Forelimb muscle (tissue), 1 donor: Measurements from ENCODE around the gene CPNE5. TPM values are rescaled to one million over a fixed set of nuclear protein-coding genes. Genes with fewer than 3 reads are reported as not detected.
"Not testable (repeated sequence)": the region's sequence is repeated elsewhere in the genome, so short reads cannot be mapped to it uniquely, and the experiment has no call there.

Experiments
- DNase-seq: peaks from one replicate; pipeline ENCODE4 v3.0.0-alpha.2; 2013; ENCODE audit warnings: low read depth
- polyA plus RNA-seq: library from polyadenylated mRNA; unstranded; fragments of 120-200 nt; gene quantifications from one replicate; pipeline ENCODE4 v1.2.1, GENCODE V29; 2013; ENCODE audit not compliant: insufficient read length

The CPNE5 gene
- polyA plus RNA-seq, 1 donor = 17.6 TPM

DNA sequence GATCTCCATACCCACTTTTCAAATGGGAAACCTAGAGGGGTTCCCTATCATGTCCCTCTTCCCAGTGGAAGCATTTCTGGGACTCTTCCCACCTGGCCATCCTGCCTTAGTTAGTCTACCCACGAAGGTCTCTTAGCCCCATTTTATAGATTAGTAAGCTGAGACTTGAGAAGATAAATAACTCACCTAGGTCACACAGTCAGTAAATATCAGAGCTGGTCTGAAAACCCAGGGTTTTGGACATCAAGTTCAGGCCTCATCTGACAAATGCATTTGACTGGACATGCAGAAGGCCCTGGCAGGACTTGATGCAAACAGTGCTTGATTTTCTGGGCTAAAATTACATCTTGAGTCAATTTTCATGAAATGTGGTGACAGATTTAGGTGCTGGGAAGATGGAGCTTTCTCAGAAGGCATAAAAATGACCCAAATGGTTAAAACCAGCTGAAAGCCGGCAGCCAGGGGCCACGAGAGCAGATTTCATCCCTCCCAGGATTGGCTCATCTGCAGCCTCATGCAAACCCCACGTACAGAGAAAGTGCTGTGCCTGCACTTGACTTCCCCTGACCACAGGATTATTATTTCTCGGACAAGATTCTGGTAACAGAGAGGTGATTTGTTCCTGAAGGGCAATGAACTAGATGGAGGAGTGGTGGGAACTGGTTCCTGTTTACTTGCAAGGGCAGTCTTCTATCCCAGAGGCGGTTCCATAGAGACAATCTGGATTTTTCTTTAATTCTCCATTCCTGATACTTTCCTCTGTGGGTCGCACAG, 23.1 kb downstream of the CPNE5 start:
- no peak for DNase-seq

DNA sequence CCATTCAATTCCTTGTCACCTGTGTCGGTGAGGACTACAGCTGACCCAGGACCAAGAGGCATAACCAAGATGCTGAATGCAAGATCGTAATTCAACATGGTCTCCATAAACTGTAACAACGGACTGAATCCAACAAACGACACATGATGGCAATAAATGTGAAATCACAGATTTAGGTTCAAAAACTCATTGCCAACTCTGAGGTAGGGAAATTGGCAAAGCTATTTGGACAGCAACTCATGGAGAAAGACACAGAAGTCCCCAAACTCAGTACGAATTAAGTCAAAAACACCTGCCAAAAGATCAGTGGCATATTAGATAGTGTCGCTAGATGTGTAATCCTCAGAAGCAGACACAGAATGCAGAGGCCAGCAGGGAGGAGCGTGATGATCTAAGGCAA, 25.0 kb downstream of the CPNE5 start:
- DNase-seq = no peak

DNA sequence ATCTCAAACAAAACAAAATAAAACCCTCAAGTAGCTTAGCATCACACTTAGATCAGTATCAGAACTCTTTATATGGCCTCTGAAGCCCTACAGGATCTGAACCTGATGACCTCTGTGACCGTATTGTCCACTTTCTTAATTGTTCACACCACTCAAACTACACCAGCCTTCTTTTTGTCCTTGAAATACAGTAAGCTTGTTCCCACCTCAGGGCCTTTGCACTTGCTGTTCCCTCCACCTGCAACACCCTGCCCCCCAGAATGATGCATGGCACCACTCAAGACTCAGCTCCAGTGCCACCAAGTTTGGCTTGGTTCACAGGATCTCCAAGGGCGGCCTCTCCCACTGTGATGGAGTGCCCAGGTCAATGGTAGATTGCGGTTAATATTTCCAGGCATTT, 25.7 kb downstream of the CPNE5 start:
- DNase-seq = no peak

DNA sequence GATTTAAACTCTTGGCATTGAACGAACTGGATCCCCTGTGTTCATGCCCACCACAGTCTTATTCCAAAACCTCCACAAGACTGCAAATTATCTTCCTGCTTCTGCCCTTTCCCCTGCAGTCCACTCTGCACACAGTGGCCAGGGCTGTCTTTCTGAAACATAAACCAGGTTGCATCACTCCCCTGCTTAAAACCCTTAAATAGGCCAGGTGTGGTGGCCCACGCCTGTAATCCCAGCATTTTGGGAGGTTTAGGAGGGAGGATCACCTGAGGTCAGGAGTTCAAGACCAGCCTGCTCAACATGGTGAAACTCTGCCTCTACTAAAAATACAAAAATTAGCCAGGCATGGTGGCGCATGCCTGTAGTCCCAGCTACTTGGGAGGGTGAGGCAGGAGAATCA, 26.2 kb downstream of the CPNE5 start:
- DNase-seq = not testable (repeated sequence)

DNA sequence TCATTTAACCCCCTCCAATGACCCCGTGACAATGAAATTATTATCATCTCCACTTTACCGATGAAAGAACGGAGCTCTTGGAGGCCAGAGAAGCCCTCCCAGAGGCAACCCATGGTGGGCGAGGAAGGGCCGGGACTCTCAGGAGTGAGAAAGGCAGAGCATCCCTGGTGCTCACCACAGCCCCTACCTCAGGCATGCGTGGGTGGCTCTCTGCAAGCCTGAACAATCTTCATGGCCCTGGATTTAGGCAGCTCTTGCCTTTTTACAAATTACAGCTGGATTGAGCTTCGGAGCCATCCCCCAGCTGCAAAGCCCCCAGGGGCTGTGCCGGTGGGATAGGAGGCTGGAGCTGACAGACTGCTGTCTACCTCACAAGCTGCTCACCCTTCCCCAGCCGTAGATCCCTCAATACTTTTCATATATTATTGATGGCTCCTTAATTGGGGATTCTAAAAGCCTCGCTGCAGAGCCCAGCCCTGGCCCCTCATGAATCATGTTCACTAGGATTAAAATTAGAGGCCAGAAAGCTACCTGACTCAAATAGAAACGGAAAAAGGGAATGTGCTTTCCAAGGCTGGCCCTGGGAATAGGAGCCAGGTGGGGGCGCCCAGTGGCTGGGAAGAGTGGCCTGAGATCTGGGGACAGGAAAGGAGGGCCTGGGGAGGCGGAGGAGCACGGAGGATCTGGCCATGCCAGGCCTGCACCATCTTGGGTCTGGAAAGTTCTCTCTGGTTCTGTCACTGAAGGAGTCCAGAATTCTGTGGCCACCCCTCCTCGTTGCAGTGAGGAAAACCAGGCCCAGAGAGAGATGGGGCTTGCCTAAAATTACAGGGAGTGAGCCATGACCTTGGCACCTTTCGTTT, 29.1 kb downstream of the CPNE5 start:
- no peak for DNase-seq

DNA sequence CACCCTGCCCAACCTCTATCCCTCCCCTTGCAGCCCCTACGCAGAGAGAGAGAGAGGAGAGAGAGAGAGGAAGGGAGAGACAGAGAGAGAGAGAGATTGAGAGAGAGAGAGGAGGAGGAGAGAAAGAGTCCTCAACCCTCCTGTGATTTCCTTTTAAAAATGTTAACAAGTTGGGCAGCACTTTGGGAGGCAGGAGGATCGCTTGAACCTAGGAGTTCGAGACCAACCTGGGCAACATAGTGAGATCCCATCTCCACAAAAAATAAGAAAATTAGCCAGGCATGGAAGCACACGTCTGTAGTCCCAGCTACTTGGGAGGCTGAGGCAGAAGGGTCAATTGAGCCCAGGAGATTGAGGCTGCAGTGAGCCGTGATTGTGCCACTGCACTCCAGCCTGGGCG, 30.1 kb downstream of the CPNE5 start:
- DNase-seq = no peak

DNA sequence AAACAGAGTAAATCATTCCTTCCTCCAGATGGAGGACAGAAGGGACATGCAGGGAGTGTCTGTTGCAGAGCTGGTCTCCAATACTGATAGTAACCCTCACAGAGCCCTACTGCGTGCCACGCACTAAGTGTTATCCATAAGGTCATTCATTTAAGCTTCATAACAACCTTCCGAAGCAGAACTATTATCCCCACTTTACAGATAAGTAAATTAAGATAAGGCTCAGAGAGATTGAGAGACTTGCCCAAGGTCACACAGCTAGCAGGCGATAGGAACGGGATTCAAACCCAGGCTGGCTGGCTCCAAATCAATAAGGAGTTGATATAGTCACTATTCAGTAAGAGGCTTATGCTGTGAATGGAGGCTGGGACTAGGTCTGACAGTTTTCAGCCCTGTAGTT, 30.6 kb downstream of the CPNE5 start:
- no peak for DNase-seq

DNA sequence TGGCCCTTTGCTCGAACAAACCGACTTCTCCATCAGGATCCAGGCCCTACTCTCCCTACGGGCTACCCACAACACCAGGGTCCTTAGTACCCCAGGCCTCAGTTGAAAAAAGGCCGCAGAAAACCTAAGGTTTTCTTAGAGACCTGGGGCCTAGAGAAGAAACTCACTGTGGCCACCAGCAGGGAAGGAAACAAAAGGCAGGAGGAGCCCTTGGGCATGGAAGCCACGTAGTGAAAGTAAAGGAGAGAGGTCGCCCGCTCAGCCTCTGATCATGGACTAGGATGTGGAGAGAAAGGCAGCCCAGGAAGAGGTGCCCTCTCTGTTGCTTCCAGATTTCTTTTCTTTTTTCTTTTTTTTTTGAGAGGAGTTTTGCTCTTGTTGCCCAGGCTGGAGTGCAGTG, 31.5 kb downstream of the CPNE5 start:
- no peak for DNase-seq

DNA sequence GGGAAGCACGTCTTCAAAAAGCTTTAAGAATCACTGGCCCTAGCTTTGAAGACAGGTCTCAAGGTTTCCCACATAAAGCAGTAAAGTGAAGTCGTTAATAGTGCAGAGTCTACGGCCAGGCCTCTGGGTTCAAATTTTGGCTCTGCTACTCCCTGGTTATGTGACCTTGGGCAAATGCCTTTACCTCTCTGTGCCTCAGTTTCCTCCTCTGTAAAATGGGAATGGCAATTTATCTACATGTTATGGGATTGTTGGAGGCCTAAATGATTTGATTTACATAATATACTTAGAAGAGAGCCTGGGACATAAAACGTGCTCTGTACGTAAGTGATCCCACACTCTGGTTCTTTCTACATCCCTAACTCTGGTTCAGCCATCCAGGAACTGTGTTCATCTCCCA, 32.1 kb downstream of the CPNE5 start:
- DNase-seq = no peak

DNA sequence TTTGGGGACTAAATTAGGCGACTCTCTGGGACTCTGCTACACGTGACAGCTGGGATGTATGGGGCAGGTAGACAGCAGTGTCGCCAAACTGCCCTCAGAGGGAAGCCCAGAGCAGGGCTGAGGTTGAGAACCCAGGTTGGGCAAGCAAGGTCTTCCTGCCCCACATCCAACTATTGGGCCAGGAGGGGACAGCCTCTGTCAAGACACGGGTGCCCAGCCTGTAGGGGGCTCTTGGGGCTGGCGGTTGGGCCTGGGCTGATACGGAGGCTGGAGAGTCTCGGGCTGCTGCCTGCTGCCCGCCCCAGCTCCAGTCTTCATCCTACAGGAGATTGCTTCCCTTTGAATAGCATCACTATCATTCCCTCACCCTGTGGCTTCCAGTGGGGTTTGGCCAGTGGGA, 33.3 kb downstream of the CPNE5 start:
- no peak for DNase-seq

DNA sequence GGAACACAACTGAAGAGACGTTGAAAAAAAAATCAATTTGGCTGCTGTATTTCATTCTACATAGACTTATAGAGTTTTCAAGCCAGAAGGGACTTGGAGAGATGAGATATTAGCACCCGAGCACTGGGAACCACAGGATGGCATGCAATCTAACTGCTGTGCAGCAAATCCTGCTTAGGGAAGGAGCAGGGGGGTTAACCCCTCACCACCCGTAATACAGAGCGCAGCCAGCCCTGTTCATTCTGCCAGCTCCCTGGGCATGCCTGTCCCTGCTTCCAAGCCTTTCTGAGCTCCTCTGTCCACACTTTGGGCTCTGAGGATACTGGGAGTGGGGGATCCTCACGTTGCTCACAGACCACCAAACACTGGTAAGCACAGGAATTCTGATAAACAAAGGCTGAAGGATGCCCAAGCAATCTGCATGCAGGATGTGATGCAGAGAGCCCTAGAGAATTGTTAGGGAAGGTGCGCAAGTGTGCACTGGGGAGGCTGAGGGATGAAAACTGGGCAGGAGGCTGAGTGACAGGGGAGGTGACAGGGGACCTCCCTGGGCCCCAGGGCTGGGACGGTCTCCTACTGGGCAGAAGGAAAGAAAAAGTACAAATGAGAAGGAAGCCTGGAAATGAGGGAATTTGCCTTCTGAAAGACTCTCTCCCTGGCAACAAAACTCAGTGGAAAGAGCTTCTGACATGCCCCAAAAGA, 34.0 kb downstream of the CPNE5 start:
- DNase-seq = no peak

DNA sequence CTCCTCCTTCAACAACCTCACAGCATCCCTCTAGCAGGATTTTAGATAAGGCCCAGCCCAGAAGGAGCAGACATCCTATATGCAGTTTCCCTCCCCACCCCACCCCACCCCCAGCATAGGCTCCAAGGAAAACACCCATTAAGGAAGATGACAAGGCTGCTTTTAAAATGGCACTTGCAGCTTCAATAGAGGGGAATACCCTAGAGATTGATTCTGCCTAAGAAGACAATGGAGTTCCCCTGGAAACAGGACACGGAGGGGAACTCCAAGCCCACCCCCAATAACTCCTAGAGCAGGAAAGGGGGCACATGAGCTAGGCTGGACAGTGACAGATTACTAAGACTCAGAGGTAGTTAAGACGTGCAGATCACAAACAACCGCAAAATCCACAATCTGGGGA, 34.7 kb downstream of the CPNE5 start:
- no peak for DNase-seq

DNA sequence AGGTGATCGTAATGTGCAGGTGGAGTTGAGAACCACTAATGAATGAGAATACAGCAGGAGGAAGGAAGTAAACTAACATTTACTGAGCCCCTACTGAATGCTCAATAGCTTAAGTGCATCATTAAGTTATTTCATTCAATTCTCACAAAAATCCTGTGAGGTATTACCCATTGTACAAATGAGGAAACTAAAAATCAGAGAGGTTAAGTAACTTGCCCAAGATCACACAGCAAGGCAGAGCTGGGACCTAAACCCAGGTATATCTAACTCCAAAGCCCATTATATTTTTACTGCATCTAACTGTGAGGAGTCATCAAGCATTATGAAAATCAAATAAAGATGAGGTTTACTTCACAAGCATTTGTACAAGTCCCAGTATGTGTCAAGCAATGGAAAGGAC, 35.3 kb downstream of the CPNE5 start:
- DNase-seq = no peak

DNA sequence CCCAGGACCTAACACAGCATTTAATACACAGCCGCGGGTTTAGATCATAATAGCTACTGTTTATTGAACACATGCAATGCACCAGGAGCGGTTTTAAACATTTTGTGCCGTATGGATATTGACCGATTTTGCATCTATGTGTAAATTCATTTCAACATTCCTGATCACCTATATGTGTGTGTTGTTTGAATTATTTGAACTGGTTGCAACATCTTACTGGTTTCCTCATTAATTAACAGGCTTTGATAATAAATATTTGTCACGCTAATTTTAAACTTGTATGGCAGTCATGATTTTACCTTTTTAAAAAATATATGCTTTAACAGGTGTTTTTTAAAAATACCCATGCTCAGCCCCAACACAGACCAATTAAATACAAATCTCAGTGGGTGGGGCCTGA, 35.8 kb downstream of the CPNE5 start:
- DNase-seq = no peak

DNA sequence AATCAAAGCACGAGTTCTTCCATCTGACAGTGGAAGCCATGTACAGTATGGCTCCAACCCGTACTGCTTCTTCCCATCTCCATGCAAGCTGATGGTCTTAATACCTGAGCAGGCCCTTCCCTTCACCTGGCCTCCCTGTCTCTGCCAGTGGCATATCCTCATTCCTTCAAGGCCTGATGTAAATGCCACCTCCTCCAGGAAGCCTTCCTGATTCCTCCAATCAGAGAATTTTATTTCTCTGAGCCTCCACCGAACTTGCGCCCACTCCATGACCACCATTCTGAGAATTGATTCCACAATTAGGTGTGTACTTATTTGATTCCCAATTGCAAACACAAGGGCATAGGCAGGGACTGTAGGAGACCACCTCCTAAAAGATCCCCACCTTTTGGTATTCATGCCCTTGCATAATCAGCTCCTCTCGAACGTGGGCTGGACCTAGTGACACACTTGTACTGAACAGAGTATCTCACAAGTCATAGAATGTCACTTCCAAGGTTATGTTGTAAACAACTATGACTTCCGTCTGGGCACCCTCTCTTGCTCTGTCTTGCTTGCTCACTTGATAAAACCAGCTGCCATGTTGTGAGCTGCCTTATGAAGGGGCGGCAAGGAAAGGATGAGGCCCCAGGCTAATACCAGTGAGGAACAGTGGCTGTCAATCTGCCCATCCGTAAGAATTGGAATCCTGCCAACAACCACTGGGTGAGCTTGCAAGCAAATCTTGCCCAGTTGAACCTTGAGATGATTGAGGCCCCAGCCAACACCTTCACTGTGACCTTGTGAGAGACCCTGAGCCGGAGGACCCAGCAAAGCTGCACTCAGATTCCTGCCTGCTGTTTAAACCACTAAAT, 38.8 kb downstream of the CPNE5 start:
- DNase-seq = no peak

DNA sequence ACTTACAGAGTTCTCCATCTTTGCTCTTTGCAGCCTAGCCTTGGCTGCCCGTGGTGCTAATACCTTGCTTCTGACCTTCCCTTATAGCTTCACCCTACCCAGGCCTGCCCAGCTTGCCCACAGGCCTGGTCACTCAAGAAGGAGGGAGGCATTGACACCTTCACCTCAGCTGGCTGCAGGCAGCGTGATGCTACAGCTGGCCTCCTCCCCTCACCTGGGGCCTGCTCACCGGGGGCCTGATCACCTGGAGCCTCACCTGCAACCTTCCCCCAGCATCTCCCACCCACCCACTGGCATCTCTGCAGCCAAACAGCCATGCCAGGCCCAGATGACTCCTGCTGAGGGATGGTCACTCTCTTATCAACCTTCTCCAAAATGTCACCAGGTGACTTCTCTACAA, 40.4 kb downstream of the CPNE5 start:
- no peak for DNase-seq

DNA sequence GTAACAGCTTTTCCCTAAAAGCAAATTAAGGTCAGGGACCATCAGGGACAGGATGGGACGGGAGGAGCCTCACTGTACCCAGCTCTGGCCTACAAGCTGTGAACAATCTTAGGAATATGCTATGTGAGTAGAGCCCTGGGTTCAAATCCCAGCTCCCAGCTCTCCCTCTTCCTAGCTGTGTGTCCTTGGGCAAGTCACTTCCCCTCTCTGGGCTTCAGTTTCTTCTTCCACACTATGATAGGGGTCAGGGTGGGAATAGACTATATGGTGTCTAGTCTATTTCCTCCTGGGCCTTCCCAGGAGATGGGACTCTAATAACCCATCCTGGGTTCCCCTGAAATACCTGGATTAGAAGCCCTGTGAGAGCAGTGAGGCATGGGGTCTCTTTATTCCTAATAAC, 41.6 kb downstream of the CPNE5 start:
- no peak for DNase-seq

DNA sequence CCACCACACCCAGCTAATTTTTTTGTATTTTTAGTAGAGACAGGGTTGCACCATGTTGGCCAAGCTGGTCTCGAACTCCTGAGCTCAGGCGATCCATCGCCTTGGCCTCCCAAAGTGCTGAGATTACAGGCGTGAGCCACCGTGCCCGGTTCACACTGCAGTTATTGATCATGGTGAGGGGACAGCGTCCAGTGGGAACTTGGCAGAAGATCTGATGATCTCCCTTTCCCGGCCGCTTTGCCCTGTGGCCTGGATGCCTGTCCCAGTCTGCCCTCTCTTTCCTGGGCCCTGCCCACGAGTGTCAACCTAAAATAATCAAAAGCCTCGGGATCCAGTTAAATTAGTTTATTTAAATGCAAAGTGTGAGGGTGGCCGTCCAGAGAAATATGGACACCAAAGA, 42.2 kb downstream of the CPNE5 start:
- DNase-seq = no peak

DNA sequence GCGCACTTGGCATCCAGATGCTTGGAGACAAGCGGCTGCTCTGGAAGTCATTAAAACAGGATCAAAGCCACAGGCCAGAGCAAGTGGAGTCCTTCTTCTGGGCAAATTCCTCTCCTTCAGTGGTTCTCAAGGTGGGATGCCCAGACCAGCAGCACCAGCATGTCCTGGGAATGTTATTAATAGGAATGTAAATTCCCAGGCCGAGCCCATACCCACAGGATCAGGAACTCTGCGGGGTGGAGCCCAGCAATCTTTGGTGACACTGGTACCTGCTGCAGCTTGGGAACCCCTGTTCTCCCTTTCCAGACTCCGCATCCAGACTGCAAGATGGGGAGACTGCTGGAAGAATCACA, 44.6 kb downstream of the CPNE5 start:
- no peak for DNase-seq

DNA sequence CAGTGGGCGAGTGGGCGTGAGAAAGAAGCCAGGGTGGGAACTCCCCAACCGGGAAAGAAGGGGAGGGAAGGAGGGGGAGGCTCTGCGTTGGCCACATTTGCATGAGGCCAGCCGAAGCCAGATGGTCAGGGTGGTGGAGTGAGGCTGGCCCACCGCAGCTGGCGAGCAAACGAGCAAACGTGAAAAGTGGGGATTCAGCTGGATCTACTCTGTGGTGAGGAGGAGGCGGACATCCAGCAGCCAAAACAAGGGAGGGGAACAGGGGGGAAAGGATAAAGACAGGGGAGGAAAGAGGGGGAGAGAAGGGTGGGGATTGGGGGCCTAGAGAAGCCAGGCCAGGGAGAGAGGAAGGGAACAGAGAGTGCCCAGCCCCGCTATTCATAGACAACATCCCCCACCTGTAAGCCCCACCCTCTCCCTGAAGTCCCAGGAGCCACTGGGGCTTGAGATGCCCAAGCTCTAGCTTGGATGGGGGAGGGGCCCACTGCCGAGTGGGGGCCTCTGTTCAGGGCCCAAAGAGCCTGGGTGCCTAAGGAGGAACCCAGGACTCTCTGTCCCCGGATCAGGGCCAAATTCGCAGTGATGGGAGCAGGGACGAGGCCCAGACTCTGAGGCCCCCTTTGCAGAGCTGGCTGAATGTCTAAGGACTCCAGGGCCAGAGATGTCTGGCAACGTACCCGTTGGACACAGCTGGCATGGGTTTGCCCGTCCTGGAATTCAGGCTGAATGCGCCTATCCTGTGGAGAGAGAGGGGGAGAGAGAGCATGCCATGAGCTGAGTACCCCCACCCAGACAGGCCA, 45.1 kb downstream of the CPNE5 start:
- DNase-seq = no peak
